B cell (primary cell): ENCODE measurements around the gene PTPN22. TPM values are rescaled to one million over a fixed set of nuclear protein-coding genes. Genes with fewer than 3 reads are reported as not detected.

Experiments
- ATAC-seq: fragments of 200-7000 bp; cut with Tn5 transposase; one replicate; pipeline ENCODE4 v1.10.0; 2021; ENCODE audit warnings: low read depth, mild to moderate bottlenecking, moderate number of reproducible peaks, moderate library complexity
- CTCF ChIA-PET: fragments of 350-600 bp; sonication (Branson Sonifier 250); formaldehyde crosslinking; loops from one replicate; lab custom pipeline; 2021; ENCODE audit warnings: antibody characterized with exemption, inconsistent platforms; lab: Charles Lee
- POLR2A ChIA-PET: fragments of 350-600 bp; sonication (Branson Sonifier 250); formaldehyde crosslinking; loops from one replicate; lab custom pipeline; 2021; ENCODE audit warnings: antibody characterized with exemption; lab: Charles Lee
- DNase-seq: peaks from one replicate; pipeline ENCODE4 v3.0.0; 2013
- H2AFZ ChIP-seq: 2 replicates; pipeline ENCODE4 v1.6.1; 2012; ENCODE audit warnings: mild to moderate bottlenecking, low read depth, low read length; ENCODE audit not compliant: insufficient read depth, poor library complexity, severe bottlenecking
- H3K27ac ChIP-seq, 2 donors: 1 replicate in 1 of 2; 2 replicates in 1 of 2; pipeline ENCODE4 v1.5.1; 2012 to 2013; ENCODE audit warnings: low read length in 2 of 2, mild to moderate bottlenecking in 2 of 2, moderate library complexity in 1 of 2
- H3K27me3 ChIP-seq, 4 experiments: fragments of 200-600 bp in 1 of 4; sonication (generic) in 1 of 4; replicated peaks in 1 of 4; 1 replicate in 2 of 4; 2 replicates in 2 of 4; pipeline versions ENCODE4 v1.6.1 to v1.7.0; 2013 to 2016; ENCODE audit warnings: low read length in 3 of 4, mild to moderate bottlenecking in 2 of 4, mixed read lengths in 1 of 4, moderate library complexity in 1 of 4; ENCODE audit not compliant: insufficient read depth in 4 of 4, control insufficient read depth in 3 of 4; ENCODE audit errors: control extremely low read depth in 1 of 4
- H3K36me3 ChIP-seq, 2 experiments: replicated peaks in 1 of 2; 1 replicate in 1 of 2; 2 replicates in 1 of 2; pipeline versions ENCODE4 v1.6.1 to v1.7.1; 2013; ENCODE audit warnings: low read length in 1 of 2; ENCODE audit not compliant: insufficient read depth in 2 of 2, control insufficient read depth in 1 of 2; ENCODE audit errors: control extremely low read depth in 1 of 2, extremely low read depth in 1 of 2
- H3K4me1 ChIP-seq, 2 donors: fragments of 200-600 bp in 1 of 2; sonication (generic) in 1 of 2; 1 replicate in 1 of 2; 2 replicates in 1 of 2; pipeline versions ENCODE4 v1.5.1 to v1.6.1; 2013 to 2017; ENCODE audit warnings: low read length in 2 of 2; ENCODE audit not compliant: control insufficient read depth in 2 of 2, insufficient read depth in 2 of 2
- H3K4me2 ChIP-seq: replicated peaks from 2 replicates; pipeline ENCODE3; 2012; ENCODE audit warnings: mild to moderate bottlenecking, low read depth, low read length; ENCODE audit not compliant: poor library complexity, severe bottlenecking
- H3K4me3 ChIP-seq, 5 experiments: fragments of 200-600 bp in 1 of 5; sonication (generic) in 1 of 5; 1 replicate in 3 of 5; 2 replicates in 2 of 5; pipeline versions ENCODE4 v1.5.1 to v1.7.0; 2011 to 2016; ENCODE audit warnings: low read length in 4 of 5, mild to moderate bottlenecking in 4 of 5, low read depth in 2 of 5, control low read depth in 1 of 5, moderate library complexity in 1 of 5; ENCODE audit not compliant: insufficient read depth in 1 of 5; ENCODE audit errors: control extremely low read depth in 1 of 5, extremely low read depth in 1 of 5
- H3K79me2 ChIP-seq: fragments of 200-600 bp; sonication (generic); one replicate; pipeline ENCODE4 v1.6.0; 2016; ENCODE audit warnings: low read length; ENCODE audit not compliant: control insufficient read depth, insufficient read depth
- H3K9ac ChIP-seq: fragments of 200-600 bp; sonication (generic); 2 replicates; pipeline ENCODE4 v1.6.1; 2017; ENCODE audit warnings: mild to moderate bottlenecking, low read length, moderate library complexity
- H3K9me3 ChIP-seq, 3 donors: one replicate each; pipeline versions ENCODE4 v1.6.1 to v1.7.1; 2013; ENCODE audit warnings: low read length in 2 of 3; ENCODE audit not compliant: control insufficient read depth in 2 of 3, insufficient read depth in 1 of 3; ENCODE audit errors: control extremely low read depth in 1 of 3
- H4K20me1 ChIP-seq: 2 replicates; pipeline ENCODE4 v1.6.0; 2012; ENCODE audit warnings: mild to moderate bottlenecking, low read length; ENCODE audit not compliant: insufficient read depth, control insufficient read depth, poor library complexity, severe bottlenecking
- H3K27ac Mint-ChIP-seq: one replicate; pipeline ENCODE4 v1.8.0; 2021; ENCODE audit warnings: mixed read lengths
- H3K27me3 Mint-ChIP-seq: one replicate; pipeline ENCODE4 v1.8.0; 2021; ENCODE audit warnings: mixed read lengths
- H3K4me1 Mint-ChIP-seq: one replicate; pipeline ENCODE4 v1.8.0; 2021; ENCODE audit warnings: mixed read lengths
- H3K4me3 Mint-ChIP-seq: one replicate; pipeline ENCODE4 v1.8.0; 2021; ENCODE audit warnings: mixed read lengths
- H3K9me3 Mint-ChIP-seq: one replicate; pipeline ENCODE4 v1.8.0; 2022; ENCODE audit warnings: mixed read lengths; ENCODE audit not compliant: insufficient read depth
- CTCF ChIP-seq: fragments of 200-600 bp; IDR thresholded peaks from one replicate; pipeline ENCODE4 v1.8.0; 2022; ENCODE audit warnings: antibody characterized with exemption, mild to moderate bottlenecking
- EZH2 ChIP-seq: IDR thresholded peaks from 2 replicates; pipeline ENCODE4 v1.6.1; 2012; ENCODE audit warnings: borderline replicate concordance, low read depth, mild to moderate bottlenecking, moderate library complexity, low read length; ENCODE audit not compliant: insufficient read depth, poor library complexity, severe bottlenecking
- WGBS: methylation state at CpG from one replicate; pipeline ENCODE4 v1.1.5; 2013; ENCODE audit warnings: missing lambda C conversion rate; ENCODE audit not compliant: insufficient coverage; 5-methylcytosine and 5-hydroxymethylcytosine counted together
- intact Hi-C: fragments of 100-400 bp; cut with micrococcal nuclease; formaldehyde crosslinking; loops from one replicate; pipeline ENCODE4 v1.10.0; 2022
- polyA plus RNA-seq: library from polyadenylated mRNA; depleted of rRNA; stranded (reverse); fragments of >200 nt; gene quantifications from 2 replicates; pipeline ENCODE4 v1.2.3, GENCODE V29; 2012
- total RNA-seq, 2 donors: library from RNA; stranded (reverse); fragments of 120-200 nt in 1 of 2; gene quantifications; 1 replicate in 1 of 2; 2 replicates in 1 of 2; pipeline versions ENCODE4 v1.2.3 to v1.2.4, GENCODE V29; 2013 to 2022

The PTPN22 gene
- total and polyA plus RNA-seq, 2 donors (not counting 1 experiment from before 2014, with no cell fraction given), result 14.3 to 37.4 TPM

DNA sequence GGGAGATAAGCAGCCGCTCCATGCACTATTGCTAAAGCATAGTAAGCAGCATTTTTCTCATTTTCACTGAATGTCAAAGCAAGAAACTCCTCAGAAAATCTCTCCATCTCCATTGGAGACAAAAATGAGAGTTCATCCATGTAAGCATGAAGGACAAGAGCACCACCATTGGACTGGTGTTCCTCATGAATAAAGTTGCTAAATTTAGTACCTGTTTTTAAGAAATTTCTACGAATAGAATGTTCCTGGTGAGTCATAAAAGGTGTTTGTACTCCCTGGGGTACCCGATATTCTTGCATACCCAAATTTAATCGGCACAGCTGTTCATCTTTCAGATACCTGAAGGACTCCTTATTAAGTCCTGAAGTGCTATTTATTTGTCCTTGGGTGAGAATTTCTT, 74.0 kb downstream of the PTPN22 start:
- intact Hi-C loops, result no loop called here
- H3K9me3 Mint-ChIP-seq, result no peaks in the 10 kb centered on the region
- no peaks in the 10 kb centered on the region for H3K27me3 ChIP-seq
- H3K36me3 ChIP-seq, result peaks cover 0 to 27% of the 10 kb centered on the region in 2 experiments
- no peak for DNase-seq
- no peak overlapping the region for H3K4me3 Mint-ChIP-seq
- ChIA-PET POLR2A (no interaction called here), CTCF (no interaction called here)
- peaks cover 69% of the 10 kb centered on the region for H3K79me2 ChIP-seq
- WGBS, result no CpG with 5 or more reads among the region's 4 CpGs
- H3K27ac ChIP-seq, result no peak overlapping the region
- no peak for ATAC-seq
- H3K4me3 ChIP-seq, result no peak overlapping the region
- peaks cover 37% of the 10 kb centered on the region for H4K20me1 ChIP-seq
- H3K4me2 ChIP-seq, result no peak overlapping the region
- no peak for TF ChIP-seq EZH2
- no peak for TF ChIP-seq CTCF
- H3K4me1 Mint-ChIP-seq, result peaks cover 32% of the 10 kb centered on the region
- no peak overlapping the region for H3K9ac ChIP-seq
- H3K27ac Mint-ChIP-seq, result no peak overlapping the region
- no peaks in the 10 kb centered on the region for H3K27me3 Mint-ChIP-seq
- H3K9me3 ChIP-seq, result no peaks in the 10 kb centered on the region
- H2AFZ ChIP-seq, result no peak overlapping the region
- H3K4me1 ChIP-seq, result peaks cover 0 to 3% of the 10 kb centered on the region in 2 donors

DNA sequence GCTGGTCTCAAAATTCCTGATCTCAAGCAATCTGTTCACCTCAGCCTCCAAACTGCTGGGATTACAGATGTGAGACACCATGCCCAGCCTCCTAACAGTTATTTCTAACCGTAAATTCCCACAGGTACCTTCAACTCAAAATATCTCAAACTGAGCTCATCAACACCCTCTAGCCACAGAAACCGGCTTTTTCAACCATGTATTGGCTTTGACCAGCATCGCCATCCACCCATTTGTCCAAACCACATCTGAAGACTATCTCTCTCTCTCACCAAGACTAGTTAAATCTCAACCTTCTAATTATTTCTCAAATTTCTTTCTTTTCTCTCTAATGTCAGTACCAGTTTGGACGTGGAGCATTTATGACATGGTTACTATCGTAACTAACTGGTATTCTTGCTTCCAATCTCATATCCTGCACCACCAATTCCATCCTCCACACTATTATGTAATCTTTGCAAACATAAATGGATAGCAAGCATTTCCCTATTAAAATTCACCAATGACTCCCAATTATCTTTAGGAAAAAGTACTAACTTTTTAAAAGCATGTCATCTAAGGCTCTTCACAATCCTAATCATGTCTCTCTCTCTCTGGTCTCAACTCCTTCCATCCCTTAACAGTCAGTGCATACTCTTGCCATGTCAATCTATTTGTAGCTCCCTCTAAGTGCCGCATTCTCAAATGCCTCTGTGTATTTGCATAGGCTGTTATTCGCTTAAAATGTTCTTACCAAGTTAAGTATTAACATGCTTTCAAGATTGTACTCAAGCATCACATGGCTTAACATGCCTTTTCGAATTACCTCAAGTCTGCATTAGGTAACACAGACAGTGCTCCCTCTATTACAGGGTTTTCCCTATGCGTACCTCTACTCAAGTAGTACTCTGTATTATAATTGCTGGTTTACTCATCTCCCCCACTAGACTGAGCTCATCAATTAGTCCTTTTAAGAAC, 77.4 kb downstream of the PTPN22 start:
- intact Hi-C loops, result loop anchor here (2.0 kb wide), 1 partner anchor 13 kb away; no protein-coding TSS in a partner anchor
- Histone ChIP-seq H3K36me3 (peaks cover 0 to 31% of the 10 kb centered on the region in 2 experiments), H3K27ac (no peak overlapping the region), H2AFZ (no peak overlapping the region), H3K9ac (no peak overlapping the region), H3K27me3 (no peaks in the 10 kb centered on the region), H3K79me2 (peaks cover 57% of the 10 kb centered on the region), H3K9me3 (no peaks in the 10 kb centered on the region), H3K4me3 (no peak overlapping the region), H4K20me1 (peaks cover 23% of the 10 kb centered on the region), H3K4me2 (no peak overlapping the region), H3K4me1 (peaks cover 0 to 2% of the 10 kb centered on the region in 2 donors)
- Mint-ChIP-seq H3K27me3 (no peaks in the 10 kb centered on the region), H3K9me3 (no peaks in the 10 kb centered on the region), H3K27ac (no peak overlapping the region), H3K4me1 (peaks cover 27% of the 10 kb centered on the region), H3K4me3 (no peak overlapping the region)
- ChIA-PET POLR2A (no interaction called here), CTCF (no interaction called here)
- DNase-seq (no peak), ATAC-seq (no peak)
- 84% methylated on average over 6 of the region's 9 CpGs for WGBS
- TF ChIP-seq CTCF (no peak), EZH2 (no peak)
